Caco-2 (cell line): Measurements from ENCODE around the gene TRPC4. TPM values are rescaled to one million over a fixed set of nuclear protein-coding genes. Genes with fewer than 3 reads are reported as not detected.
A peak's percentile ranks its signal among the peaks of the same experiment; 100 is the strongest.

Experiments used
- BruUV-seq: library from RNA; stranded (reverse); fragments of 400-500 nt; replicated peaks from 2 replicates; lab custom pipeline; 2021; lab: Mats Ljungman, UMichigan
- CTCF ChIA-PET: fragments of 300-600 bp; sonication (Branson Sonifier 250); formaldehyde crosslinking; loops from one replicate; lab custom pipeline; 2022; ENCODE audit warnings: antibody characterized with exemption; lab: Charles Lee
- POLR2A ChIA-PET: fragments of 300-600 bp; sonication (Branson Sonifier 250); formaldehyde crosslinking; loops from one replicate; lab custom pipeline; 2022; ENCODE audit warnings: antibody characterized with exemption; lab: Charles Lee
- DNase-seq, 2 experiments: peaks; one replicate each; pipeline versions ENCODE4 v3.0.0 to v3.0.0-alpha.2; 2020 to 2022
- H3K27me3 ChIP-seq: replicated peaks from 2 replicates; pipeline ENCODE4 v1.6.0; 2011; ENCODE audit warnings: low read length; ENCODE audit not compliant: control insufficient read depth, insufficient read depth
- H3K36me3 ChIP-seq: 2 replicates; pipeline ENCODE4 v1.5.1; 2011; ENCODE audit warnings: low read length; ENCODE audit not compliant: control insufficient read depth, insufficient read depth
- H3K4me1 ChIP-seq: fragments of 250-450 bp; sonication (Bioruptor Pico); 2 replicates; pipeline ENCODE4 v1.5.1; 2020; ENCODE audit warnings: mild to moderate bottlenecking
- H3K4me3 ChIP-seq: 2 replicates; pipeline ENCODE4 v1.5.1; 2011; ENCODE audit warnings: low read depth, mild to moderate bottlenecking, control low read depth, low read length
- H3K9me3 ChIP-seq: fragments of 250-450 bp; sonication (Bioruptor Pico); 2 replicates; pipeline ENCODE4 v1.5.1; 2020; ENCODE audit warnings: mild to moderate bottlenecking, moderate library complexity
- H3K27ac Mint-ChIP-seq: one replicate; pipeline ENCODE4 v1.8.0; 2022; ENCODE audit warnings: mixed read lengths; ENCODE audit not compliant: unreplicated experiment
- H3K27me3 Mint-ChIP-seq: one replicate; pipeline ENCODE4 v1.8.0; 2022; ENCODE audit warnings: mixed read lengths; ENCODE audit not compliant: insufficient read depth, unreplicated experiment
- H3K36me3 Mint-ChIP-seq: one replicate; pipeline ENCODE4 v1.8.0; 2022; ENCODE audit warnings: mild to moderate bottlenecking, mixed read lengths; ENCODE audit not compliant: insufficient read depth, unreplicated experiment
- H3K4me1 Mint-ChIP-seq: one replicate; pipeline ENCODE4 v1.8.0; 2022; ENCODE audit warnings: low read depth, mixed read lengths; ENCODE audit not compliant: unreplicated experiment
- H3K4me3 Mint-ChIP-seq: one replicate; pipeline ENCODE4 v1.8.0; 2022; ENCODE audit warnings: mild to moderate bottlenecking, moderate library complexity, mixed read lengths; ENCODE audit not compliant: unreplicated experiment
- H3K9me3 Mint-ChIP-seq: one replicate; pipeline ENCODE4 v1.8.0; 2022; ENCODE audit warnings: mixed read lengths; ENCODE audit not compliant: unreplicated experiment
- CTCF ChIP-seq, 2 experiments: fragments of 200-600 bp in 1 of 2; IDR thresholded peaks; 1 replicate in 1 of 2; 2 replicates in 1 of 2; pipeline versions ENCODE4 v1.5.1 to v1.8.0; 2011 to 2022; ENCODE audit warnings: antibody characterized with exemption in 1 of 2, control low read depth in 1 of 2, inconsistent platforms in 1 of 2, low read depth in 1 of 2, low read length in 1 of 2, mild to moderate bottlenecking in 1 of 2, moderate library complexity in 1 of 2; ENCODE audit not compliant: insufficient read depth in 1 of 2, severe bottlenecking in 1 of 2, unreplicated experiment in 1 of 2
- intact Hi-C: fragments of 100-400 bp; cut with micrococcal nuclease; formaldehyde crosslinking; loops from one replicate; pipeline ENCODE4 v1.10.0; 2022; ENCODE audit not compliant: unreplicated experiment
- total RNA-seq: library from RNA; stranded (reverse); gene quantifications from 2 replicates; pipeline ENCODE4 v1.2.3, GENCODE V29; 2022

Gene TRPC4
- total RNA-seq, 1 experiment from 2014 or later: not detected

GRCh38 chr13:37613638-37614037 lies 255.9 kb downstream of the TRPC4 start:
- H3K4me3 ChIP-seq: no peak overlapping the region
- peaks cover 22% of the 10 kb centered on the region for H3K4me1 ChIP-seq
- ChIA-PET CTCF (no interaction called here), POLR2A (no interaction called here)
- DNase-seq: no peak
- Mint-ChIP-seq H3K9me3 (no peaks in the 10 kb centered on the region), H3K4me1 (peaks cover 11% of the 10 kb centered on the region), H3K36me3 (no peaks in the 10 kb centered on the region), H3K27me3 (peaks cover 6% of the 10 kb centered on the region), H3K4me3 (no peak overlapping the region), H3K27ac (no peak overlapping the region)
- no peaks in the 10 kb centered on the region for H3K27me3 ChIP-seq
- H3K9me3 ChIP-seq: no peaks in the 10 kb centered on the region
- no TSS peak for BruUV-seq
- intact Hi-C loops: no loop called here
- H3K36me3 ChIP-seq: no peaks in the 10 kb centered on the region
- TF ChIP-seq CTCF (IDR thresholded peaks at IDR 0.05; ENCODE audit: insufficient read depth in 1 of 2, low read depth in 1 of 2, low read length in 1 of 2, severe bottlenecking in 1 of 2, unreplicated experiment in 1 of 2): no peak

- no peaks in the 10 kb centered on the region for H3K36me3 ChIP-seq
- peaks cover 22% of the 10 kb centered on the region for H3K4me1 ChIP-seq
- no peak for DNase-seq
- Mint-ChIP-seq H3K4me1 (peaks cover 11% of the 10 kb centered on the region), H3K4me3 (no peak overlapping the region), H3K9me3 (no peaks in the 10 kb centered on the region), H3K27ac (no peak overlapping the region), H3K36me3 (no peaks in the 10 kb centered on the region), H3K27me3 (peaks cover 6% of the 10 kb centered on the region)
- TF ChIP-seq CTCF (IDR thresholded peaks at IDR 0.05; ENCODE audit: insufficient read depth in 1 of 2, low read depth in 1 of 2, low read length in 1 of 2, severe bottlenecking in 1 of 2, unreplicated experiment in 1 of 2): no peak
- ChIA-PET CTCF (no interaction called here), POLR2A (no interaction called here)
- no TSS peak for BruUV-seq
- H3K9me3 ChIP-seq: no peaks in the 10 kb centered on the region
- intact Hi-C loops: no loop called here
- no peak overlapping the region for H3K4me3 ChIP-seq
- H3K27me3 ChIP-seq: no peaks in the 10 kb centered on the region
These were observed 256.3 kb downstream of the TRPC4 start for GRCh38 chr13:37613236-37613635.

- CTCF ChIA-PET: no interaction called here
- H3K27ac Mint-ChIP-seq: no peak overlapping the region
- no peak for DNase-seq
These were observed 260.7 kb downstream of the TRPC4 start for GRCh38 chr13:37608750-37609339.

More at GRCh38 chr13:37608750-37609339, 260.7 kb downstream of the TRPC4 start:
- no TSS peak for BruUV-seq
- intact Hi-C loops: loop anchor here (10.0 kb wide), 1 partner anchor 534 kb away; no protein-coding TSS in a partner anchor
- Histone ChIP-seq H3K4me1 (no peaks in the 10 kb centered on the region), H3K4me3 (no peak overlapping the region), H3K36me3 (no peaks in the 10 kb centered on the region), H3K9me3 (no peaks in the 10 kb centered on the region), H3K27me3 (no peaks in the 10 kb centered on the region)
- no peaks in the 10 kb centered on the region for H3K4me1 Mint-ChIP-seq
- H3K9me3 Mint-ChIP-seq: no peaks in the 10 kb centered on the region
- no peak overlapping the region for H3K4me3 Mint-ChIP-seq
- no peaks in the 10 kb centered on the region for H3K36me3 Mint-ChIP-seq
- H3K27me3 Mint-ChIP-seq: peaks cover 13% of the 10 kb centered on the region
- POLR2A ChIA-PET: no interaction called here
- TF ChIP-seq CTCF (IDR thresholded peaks at IDR 0.05; ENCODE audit: insufficient read depth in 1 of 2, low read depth in 1 of 2, low read length in 1 of 2, severe bottlenecking in 1 of 2, unreplicated experiment in 1 of 2): peak in 1 of 2 experiments; percentile 41
